Heart left ventricle (tissue), 16 donors: ENCODE measurements around the gene OBSL1. TPM values are rescaled to one million over a fixed set of nuclear protein-coding genes. Genes with fewer than 3 reads are reported as not detected.

Experiments used
- ATAC-seq, 4 donors: fragments of 200-7000 bp; cut with Tn5 transposase; one replicate each; pipeline ENCODE4 v1.9.1; 2020 to 2022; ENCODE audit warnings: moderate library complexity in 4 of 4, mild to moderate bottlenecking in 3 of 4, moderate number of reproducible peaks in 1 of 4
- DNase-seq, 5 donors: peaks; one replicate each; pipeline ENCODE4 v3.0.0-alpha.2; 2020
- H3K27ac ChIP-seq, 12 donors: fragments of 200-600 bp; sonication (generic) in 4 of 12; one replicate each; pipeline versions ENCODE4 v1.5.0 to v1.8.0; 2016 to 2022; ENCODE audit warnings: mild to moderate bottlenecking in 2 of 12
- H3K27me3 ChIP-seq, 9 donors: fragments of 200-600 bp; sonication (generic) in 2 of 9; one replicate each; pipeline versions ENCODE4 v1.5.1 to v1.8.0; 2016 to 2022; ENCODE audit warnings: mild to moderate bottlenecking in 3 of 9
- H3K36me3 ChIP-seq, 9 donors: fragments of 200-600 bp; sonication (generic) in 2 of 9; one replicate each; pipeline versions ENCODE4 v1.5.0 to v1.8.0; 2018 to 2022; ENCODE audit warnings: mild to moderate bottlenecking in 2 of 9
- H3K4me1 ChIP-seq, 12 donors: fragments of 200-600 bp; sonication (generic) in 4 of 12; one replicate each; pipeline versions ENCODE4 v1.5.0 to v1.8.0; 2016 to 2022; ENCODE audit warnings: mild to moderate bottlenecking in 3 of 12
- H3K4me3 ChIP-seq, 12 donors: fragments of 200-600 bp; sonication (generic) in 4 of 12; one replicate each; pipeline versions ENCODE4 v1.5.0 to v1.8.0; 2017 to 2022; ENCODE audit warnings: mild to moderate bottlenecking in 9 of 12, moderate library complexity in 4 of 12
- H3K9me3 ChIP-seq, 12 donors: fragments of 200-600 bp; sonication (generic) in 4 of 12; one replicate each; pipeline versions ENCODE4 v1.5.0 to v1.8.0; 2016 to 2022; ENCODE audit warnings: mild to moderate bottlenecking in 1 of 12
- POLR2A ChIP-seq, 2 donors: fragments of 450-650 bp; IDR thresholded peaks; one replicate each; pipeline ENCODE4 v1.6.1; 2017; ENCODE audit warnings: antibody characterized with exemption in 2 of 2, mild to moderate bottlenecking in 2 of 2, moderate library complexity in 2 of 2
- WGBS, 4 donors: extraction: QIAGEN DNeasy Blood & Tissue Kit in 2 of 4; methylation state at CpG; one replicate each; pipeline versions ENCODE4 v1.1.5 to v1.1.7; 2013 to 2018; 5-methylcytosine and 5-hydroxymethylcytosine counted together
- intact Hi-C, 10 donors: fragments of 100-400 bp; cut with DNase I; formaldehyde crosslinking; loops; one replicate each; pipeline versions ENCODE4 v1.11.1 to v1.14.2; 2022
- polyA plus RNA-seq, 2 donors: library from polyadenylated mRNA; stranded (reverse); fragments of 200-250 nt; gene quantifications; one replicate each; pipeline ENCODE4 v1.2.3, GENCODE V29; 2013
- total RNA-seq, 9 donors: library from RNA; depleted of rRNA in 2 of 9; stranded (reverse); fragments of >200 nt in 2 of 9; fragmentation: NEBNext Ultra II Directional in 3 of 9; extraction: Animal tissue kit (Norgen Biotek cat#: 25700) in 3 of 9; gene quantifications; one replicate each; pipeline versions ENCODE4 v1.1.0 to v1.2.4, GENCODE V29; 2016 to 2023
- TF ChIP-seq, protein P1 (sequence below), 12 donors: fragments of 200-600 bp; sonication (generic) in 4 of 12; IDR thresholded peaks; one replicate each; pipeline versions ENCODE4 v1.5.0 to v1.8.0; 2018 to 2022; ENCODE audit warnings: antibody characterized with exemption in 12 of 12, mild to moderate bottlenecking in 5 of 12
- donor health status: ischemic (EF 13 %, LVEDD 7.1; RV severe dilation, severe dysfunction).
- donor health status: healthy with polysubstance abuse.
- donor health status: DM: no; HTN: yes; CAD: no.
- donor health status: DM: no; HTN: no; CAD: no.
- donor health status: ischemic (EF 25% LVEDD 6.9; RV normal size, moderate dysfunction).
- donor health status: ischemic (EF 25% LVEDD 5.7; RV mildly dilated, moderate dysfunction).
- donor health status: healthy.
- donor health status: DM: yes; HTN: yes; CAD: no.
- donor health status: ischemic (EF 35%, LVEDD 5.7; RV mildly dilated, moderate dysfunction).
- donor health status: nonischemic (EF 11% LVEDD 7.7; RV severe dilation, severe dysfunction).
- donor health status: DM: yes; HTN: yes; CAD: no.
- donor health status: PGD.
- donor health status: ischemic (EF 29% LVEDD 5.4; RV normal size, mild dysfunction).
- donor health status: nonischemic (EF 23%, LVEDD 6.1; RV moderate dilation, normal function).

OBSL1 gene
- total and polyA plus RNA-seq, 11 donors, result 88.1 to 230 (median 177) TPM

DNA sequence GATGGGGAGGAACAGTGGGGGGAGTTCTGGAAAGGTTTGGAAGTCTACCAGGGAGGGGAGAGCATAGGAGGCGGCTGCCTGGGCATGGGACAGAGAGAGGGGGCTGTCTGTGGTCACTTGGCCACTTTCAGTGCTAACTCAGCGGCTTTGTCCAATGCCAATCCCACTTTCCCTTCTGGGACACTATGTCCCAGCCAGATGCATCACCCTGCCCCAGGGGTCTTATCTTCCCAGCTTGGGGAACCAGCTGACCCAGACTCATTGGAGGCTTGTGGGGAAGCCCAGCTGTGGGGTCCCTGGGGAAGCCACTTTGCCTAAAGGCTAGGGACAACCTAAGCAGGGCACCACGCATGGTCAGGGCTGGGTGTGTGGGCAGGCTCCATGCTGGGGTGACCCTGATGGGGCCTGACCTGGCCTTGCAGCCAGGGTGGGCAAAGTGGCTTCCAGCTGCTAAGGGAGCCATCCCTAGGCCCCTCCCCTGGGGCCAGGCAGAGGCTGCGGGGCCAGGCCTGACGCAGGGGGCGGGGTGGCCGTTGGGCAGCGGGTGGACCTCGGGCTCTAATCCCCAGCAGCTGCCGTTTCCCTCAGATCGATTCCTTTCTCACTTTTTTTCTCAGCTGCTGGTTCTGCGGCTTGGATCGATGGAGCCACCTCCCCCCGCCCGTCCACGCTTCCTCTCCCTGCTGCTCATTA lies 58.7 kb downstream of the OBSL1 start:
- no peaks in the 10 kb centered on the region for H3K36me3 ChIP-seq
- TF ChIP-seq, protein P1, sequence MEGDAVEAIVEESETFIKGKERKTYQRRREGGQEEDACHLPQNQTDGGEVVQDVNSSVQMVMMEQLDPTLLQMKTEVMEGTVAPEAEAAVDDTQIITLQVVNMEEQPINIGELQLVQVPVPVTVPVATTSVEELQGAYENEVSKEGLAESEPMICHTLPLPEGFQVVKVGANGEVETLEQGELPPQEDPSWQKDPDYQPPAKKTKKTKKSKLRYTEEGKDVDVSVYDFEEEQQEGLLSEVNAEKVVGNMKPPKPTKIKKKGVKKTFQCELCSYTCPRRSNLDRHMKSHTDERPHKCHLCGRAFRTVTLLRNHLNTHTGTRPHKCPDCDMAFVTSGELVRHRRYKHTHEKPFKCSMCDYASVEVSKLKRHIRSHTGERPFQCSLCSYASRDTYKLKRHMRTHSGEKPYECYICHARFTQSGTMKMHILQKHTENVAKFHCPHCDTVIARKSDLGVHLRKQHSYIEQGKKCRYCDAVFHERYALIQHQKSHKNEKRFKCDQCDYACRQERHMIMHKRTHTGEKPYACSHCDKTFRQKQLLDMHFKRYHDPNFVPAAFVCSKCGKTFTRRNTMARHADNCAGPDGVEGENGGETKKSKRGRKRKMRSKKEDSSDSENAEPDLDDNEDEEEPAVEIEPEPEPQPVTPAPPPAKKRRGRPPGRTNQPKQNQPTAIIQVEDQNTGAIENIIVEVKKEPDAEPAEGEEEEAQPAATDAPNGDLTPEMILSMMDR (IDR thresholded peaks at IDR 0.05), result no peak
- TF ChIP-seq POLR2A (IDR thresholded peaks at IDR 0.05), result no peak
- no peak for ATAC-seq
- intact Hi-C loops, result no loop called here
- no peak overlapping the region for H3K27ac ChIP-seq
- H3K27me3 ChIP-seq, result peaks cover 0 to 62% (median 36%) of the 10 kb centered on the region in 9 donors
- H3K4me1 ChIP-seq, result peaks cover 0 to 52% (median 23%) of the 10 kb centered on the region in 12 donors
- H3K9me3 ChIP-seq, result no peaks in the 10 kb centered on the region
- H3K4me3 ChIP-seq, result no peak overlapping the region
- 37 to 61% (median 42%) methylated on average over 16 of the region's 16 CpGs for WGBS, 4 donors
- no peak for DNase-seq

DNA sequence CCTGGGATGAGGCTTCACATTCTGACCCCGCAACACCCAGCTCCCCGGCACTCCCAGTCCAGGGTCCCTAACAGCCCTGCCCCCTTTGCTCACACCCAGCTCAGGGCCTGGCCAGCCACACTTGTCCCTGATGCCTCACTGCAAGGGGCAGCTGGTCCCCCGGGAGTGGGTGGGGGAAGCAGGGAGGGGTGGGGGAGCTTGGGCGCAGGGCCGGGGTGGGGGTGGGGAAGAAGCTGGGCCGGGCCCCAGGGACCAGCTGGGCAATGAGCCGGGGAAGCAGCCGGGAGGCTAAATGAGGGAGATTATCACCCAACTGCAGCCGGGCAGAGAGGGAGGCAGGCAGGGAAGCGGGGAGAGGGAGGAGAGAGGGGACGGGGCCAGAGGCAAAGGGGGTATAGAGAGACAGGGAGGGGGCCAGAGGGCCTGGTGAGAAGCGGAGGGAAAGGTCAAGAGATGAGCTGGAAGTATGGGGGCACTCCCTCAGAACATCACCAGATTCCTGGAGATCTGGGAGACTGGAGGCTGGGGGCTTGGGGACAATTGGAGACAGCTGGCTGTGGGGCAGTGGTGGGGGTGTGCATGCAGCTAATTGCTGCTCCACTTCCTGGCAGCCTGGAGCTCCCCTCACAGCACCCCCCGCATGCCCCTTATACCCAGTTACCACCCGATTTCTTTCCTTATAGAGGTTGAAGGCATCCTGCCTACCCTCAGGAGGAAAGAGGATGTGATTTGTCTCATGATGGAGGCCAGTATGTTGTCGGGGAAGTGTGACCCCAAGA lies 59.6 kb downstream of the OBSL1 start:
- H3K4me3 ChIP-seq, result no peak overlapping the region
- intact Hi-C loops, result no loop called here
- H3K9me3 ChIP-seq, result no peaks in the 10 kb centered on the region
- peaks cover 0 to 59% (median 32%) of the 10 kb centered on the region in 9 donors for H3K27me3 ChIP-seq
- WGBS, 4 donors, result 40 to 61% (median 46%) methylated on average over 15 of the region's 15 CpGs
- ATAC-seq (no peak), DNase-seq (no peak)
- peaks cover 0 to 59% (median 23%) of the 10 kb centered on the region in 12 donors for H3K4me1 ChIP-seq
- H3K36me3 ChIP-seq, result peaks cover 0 to 5% (median 1%) of the 10 kb centered on the region in 9 donors
- H3K27ac ChIP-seq, result no peak overlapping the region
- TF ChIP-seq, protein P1 (IDR thresholded peaks at IDR 0.05), result no peak
- no peak for TF ChIP-seq POLR2A (IDR thresholded peaks at IDR 0.05)

DNA sequence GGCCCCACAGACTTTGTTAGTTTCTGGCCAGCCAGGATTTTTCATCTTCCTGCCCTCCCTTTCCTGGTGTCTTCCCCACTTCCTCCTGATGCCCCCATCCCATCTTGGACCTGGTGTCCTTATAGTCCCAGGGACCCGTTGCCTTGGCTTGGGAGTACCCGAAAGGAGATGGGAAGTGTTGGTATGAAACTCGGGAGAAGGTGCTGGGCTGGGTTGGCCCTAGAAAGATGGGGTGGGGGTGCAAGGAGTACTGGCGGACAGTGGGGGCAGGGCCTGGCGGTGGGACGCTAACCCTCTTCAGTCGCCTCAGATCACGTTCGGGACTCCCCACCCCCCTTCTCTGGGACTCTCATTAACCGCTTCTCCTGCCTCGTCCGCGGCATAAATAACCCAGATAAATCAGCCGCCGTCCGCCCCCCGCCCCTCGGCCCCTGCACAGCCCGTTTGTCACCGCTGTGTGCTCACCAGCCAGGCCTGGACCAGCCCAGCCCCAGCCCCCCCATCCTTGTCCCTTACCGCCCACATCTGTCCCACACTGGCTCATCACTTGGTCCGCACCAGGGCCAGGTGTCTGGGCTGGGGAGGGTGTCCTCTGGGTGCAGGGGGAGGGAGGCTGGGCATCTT lies 60.7 kb downstream of the OBSL1 start:
- Histone ChIP-seq H3K27me3 (peaks cover 0 to 59% (median 30%) of the 10 kb centered on the region in 9 donors), H3K9me3 (no peaks in the 10 kb centered on the region), H3K4me1 (peaks cover 0 to 59% (median 23%) of the 10 kb centered on the region in 12 donors), H3K27ac (no peak overlapping the region), H3K4me3 (no peak overlapping the region), H3K36me3 (peaks cover 0 to 17% (median 12%) of the 10 kb centered on the region in 9 donors)
- WGBS, 4 donors, result 27 to 45% (median 35%) methylated on average over 21 to 22 of the region's 22 CpGs
- no peak for TF ChIP-seq POLR2A (IDR thresholded peaks at IDR 0.05)
- TF ChIP-seq, protein P1 (IDR thresholded peaks at IDR 0.05), result peak in 1 of 12 donors; percentile 3
- no peak for ATAC-seq
- intact Hi-C loops, result no loop called here
- peak in 1 of 5 donors; percentile 25 for DNase-seq
